DOHH2 (cell line): ENCODE measurements around the gene GMDS.

Experiments
- EZH2phosphoT487 ChIP-seq: fragments of 200-600 bp; sonication (generic); IDR thresholded peaks from 2 replicates; pipeline ENCODE4 v1.6.1; 2017; ENCODE audit warnings: borderline replicate concordance, mild to moderate bottlenecking, antibody characterized with exemption, low read length, moderate library complexity, mixed read lengths
- TF ChIP-seq, protein P1 (sequence below): fragments of 200-600 bp; sonication (generic); IDR thresholded peaks from one replicate; pipeline ENCODE4 v1.5.1; 2014; ENCODE audit warnings: antibody characterized with exemption, mild to moderate bottlenecking, low read depth, low read length; ENCODE audit not compliant: poor library complexity, severe bottlenecking

GRCh38 chr6:1862411-1862810, 383.0 kb downstream of the GMDS start:
- TF ChIP-seq, protein P1, sequence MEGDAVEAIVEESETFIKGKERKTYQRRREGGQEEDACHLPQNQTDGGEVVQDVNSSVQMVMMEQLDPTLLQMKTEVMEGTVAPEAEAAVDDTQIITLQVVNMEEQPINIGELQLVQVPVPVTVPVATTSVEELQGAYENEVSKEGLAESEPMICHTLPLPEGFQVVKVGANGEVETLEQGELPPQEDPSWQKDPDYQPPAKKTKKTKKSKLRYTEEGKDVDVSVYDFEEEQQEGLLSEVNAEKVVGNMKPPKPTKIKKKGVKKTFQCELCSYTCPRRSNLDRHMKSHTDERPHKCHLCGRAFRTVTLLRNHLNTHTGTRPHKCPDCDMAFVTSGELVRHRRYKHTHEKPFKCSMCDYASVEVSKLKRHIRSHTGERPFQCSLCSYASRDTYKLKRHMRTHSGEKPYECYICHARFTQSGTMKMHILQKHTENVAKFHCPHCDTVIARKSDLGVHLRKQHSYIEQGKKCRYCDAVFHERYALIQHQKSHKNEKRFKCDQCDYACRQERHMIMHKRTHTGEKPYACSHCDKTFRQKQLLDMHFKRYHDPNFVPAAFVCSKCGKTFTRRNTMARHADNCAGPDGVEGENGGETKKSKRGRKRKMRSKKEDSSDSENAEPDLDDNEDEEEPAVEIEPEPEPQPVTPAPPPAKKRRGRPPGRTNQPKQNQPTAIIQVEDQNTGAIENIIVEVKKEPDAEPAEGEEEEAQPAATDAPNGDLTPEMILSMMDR, result no peak
- TF ChIP-seq EZH2phosphoT487, result no peak
